ENCODE results near the gene PDGFD.

PDGFD gene

GRCh38 chr11:104092744-104093143 lies 71.2 kb downstream of the PDGFD start:
- DNase-seq = no peak

GRCh38 chr11:104091281-104092096 lies 72.5 kb downstream of the PDGFD start:
- no peak for DNase-seq

GRCh38 chr11:104090767-104091166 lies 73.2 kb downstream of the PDGFD start:
- DNase-seq = no peak

GRCh38 chr11:104089481-104089880 lies 74.5 kb downstream of the PDGFD start:
- no peak for DNase-seq

GRCh38 chr11:104086621-104087020 lies 77.3 kb downstream of the PDGFD start:
- DNase-seq = no peak

GRCh38 chr11:104078995-104079394 lies 85.0 kb downstream of the PDGFD start:
- DNase-seq = no peak

GRCh38 chr11:104078245-104078644 lies 85.7 kb downstream of the PDGFD start:
- DNase-seq = no peak

GRCh38 chr11:104076455-104076854 lies 87.5 kb downstream of the PDGFD start:
- DNase-seq = no peak

GRCh38 chr11:104075706-104076105 lies 88.2 kb downstream of the PDGFD start:
- DNase-seq = no peak

GRCh38 chr11:104075091-104075490 lies 88.9 kb downstream of the PDGFD start:
- DNase-seq = no peak

- no peak for DNase-seq
Observed at GRCh38 chr11:104073950-104074705, 89.8 kb downstream of the PDGFD start.

GRCh38 chr11:104067534-104067933 lies 96.4 kb downstream of the PDGFD start:
- DNase-seq = no peak

- no peak for DNase-seq
Observed at GRCh38 chr11:104064034-104064630, 99.8 kb downstream of the PDGFD start.

- DNase-seq = no peak
Observed at GRCh38 chr11:104061853-104062521, 102.0 kb downstream of the PDGFD start.

GRCh38 chr11:104060820-104061219 lies 103.1 kb downstream of the PDGFD start:
- DNase-seq = no peak

GRCh38 chr11:104060004-104060794 lies 103.7 kb downstream of the PDGFD start:
- no peak for DNase-seq

- DNase-seq = no peak
Observed at GRCh38 chr11:104058680-104059079, 105.3 kb downstream of the PDGFD start.

- no peak for DNase-seq
Observed at GRCh38 chr11:104057908-104058307, 106.0 kb downstream of the PDGFD start.

- no peak for DNase-seq
Observed at GRCh38 chr11:104055596-104055995, 108.4 kb downstream of the PDGFD start.

GRCh38 chr11:104054911-104055529 lies 108.9 kb downstream of the PDGFD start:
- DNase-seq = no peak

- no peak for DNase-seq
Observed at GRCh38 chr11:104053743-104054478, 110.0 kb downstream of the PDGFD start.
